Frontal cortex (tissue), 4 donors: Measurements from ENCODE around the gene FAM168A. TPM values are rescaled to one million over a fixed set of nuclear protein-coding genes. Genes with fewer than 3 reads are reported as not detected.
A peak's percentile ranks its signal among the peaks of the same experiment; 100 is the strongest.

Experiments
- DNase-seq, 2 donors: peaks; one replicate each; pipeline ENCODE4 v3.0.0; 2012; ENCODE audit warnings: low spot score in 2 of 2
- FAIRE-seq: peaks from 2 replicates; lab custom pipeline; 2012; peaks lifted over from hg19 to GRCh38; lab: Jason Lieb, UNC
- total RNA-seq: library from RNA; depleted of rRNA; stranded (reverse); fragments of >200 nt; gene quantifications from one replicate; pipeline ENCODE4 v1.2.3, GENCODE V29; 2014
- donor health status: control.
- donor health status: control.
- donor health status: control.

FAM168A gene
- total RNA-seq, 1 donor from 2014 or later: 51.4 TPM

DNA sequence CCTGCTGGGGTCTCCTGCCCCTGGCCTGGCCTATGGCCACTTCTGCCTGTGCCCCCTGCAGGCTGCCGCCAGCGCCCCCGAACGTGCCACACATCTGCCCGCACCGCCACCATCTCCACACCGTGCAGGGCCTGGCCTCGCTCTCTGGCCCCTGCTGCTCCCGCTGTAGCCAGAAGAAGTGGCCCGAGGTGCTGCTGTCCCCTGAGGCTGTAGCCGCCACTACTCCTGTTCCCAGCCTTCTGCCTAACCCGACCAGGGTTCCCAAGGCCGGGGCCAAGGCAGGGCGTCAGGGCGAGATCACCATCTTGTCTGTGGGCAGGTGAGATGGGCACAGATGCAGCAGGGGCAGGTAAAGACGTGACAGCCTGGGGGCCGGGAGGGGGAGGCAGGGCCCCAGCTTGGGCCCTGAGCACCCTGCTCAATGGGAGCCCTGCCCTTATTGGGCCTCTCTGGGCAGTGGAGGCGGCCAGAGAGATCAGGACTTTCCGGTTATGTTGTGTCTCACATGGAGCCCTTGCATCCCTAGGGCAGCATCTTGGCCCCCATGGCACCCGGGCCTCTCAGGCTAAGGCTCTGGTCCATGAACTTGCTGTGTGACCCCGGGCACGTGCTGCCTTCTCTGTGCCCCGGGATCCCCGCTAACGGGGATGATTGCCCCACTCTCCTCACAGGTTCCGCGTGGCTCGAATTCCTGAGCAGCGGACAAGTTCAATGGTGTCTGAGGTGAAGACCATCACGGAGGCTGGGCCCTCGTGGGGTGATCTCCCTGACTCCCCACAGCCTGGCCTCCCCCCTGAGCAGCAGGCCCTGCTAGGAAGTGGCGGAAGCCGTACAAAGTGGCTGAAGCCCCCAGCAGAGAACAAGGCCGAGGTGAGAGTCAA is 203.3 kb downstream of the FAM168A start:
- DNase-seq (no peak), FAIRE-seq (no peak)

- DNase-seq: peak; percentile 84 to 86
- FAIRE-seq: no peak
Measured at GRCh38 chr11:73393479-73394415, 204.2 kb downstream of the FAM168A start.

DNA sequence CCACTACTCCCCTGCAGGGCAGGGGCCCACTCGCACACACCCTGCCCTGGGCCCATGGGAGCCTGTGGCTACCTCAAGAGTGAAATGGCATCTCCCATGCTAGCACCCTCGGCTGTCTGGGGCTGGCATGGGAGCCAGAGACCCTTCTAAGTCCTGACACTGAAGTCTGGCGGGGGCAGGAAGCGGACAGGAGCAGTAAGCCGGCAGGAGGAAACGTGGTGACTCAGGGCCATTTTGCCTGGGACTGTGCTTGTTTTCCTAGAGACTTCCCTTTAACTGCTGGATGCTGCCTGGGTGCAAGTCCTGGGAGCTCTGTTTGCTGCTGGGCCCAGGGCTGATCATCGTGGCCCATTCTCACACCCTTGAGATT is 204.9 kb downstream of the FAM168A start:
- FAIRE-seq (no peak), DNase-seq (no peak)

- FAIRE-seq (no peak), DNase-seq (no peak)
Measured at GRCh38 chr11:73392108-73393010, 205.6 kb downstream of the FAM168A start.

GRCh38 chr11:73391665-73392064 is 206.2 kb downstream of the FAM168A start:
- no peak for FAIRE-seq
- DNase-seq: no peak

DNA sequence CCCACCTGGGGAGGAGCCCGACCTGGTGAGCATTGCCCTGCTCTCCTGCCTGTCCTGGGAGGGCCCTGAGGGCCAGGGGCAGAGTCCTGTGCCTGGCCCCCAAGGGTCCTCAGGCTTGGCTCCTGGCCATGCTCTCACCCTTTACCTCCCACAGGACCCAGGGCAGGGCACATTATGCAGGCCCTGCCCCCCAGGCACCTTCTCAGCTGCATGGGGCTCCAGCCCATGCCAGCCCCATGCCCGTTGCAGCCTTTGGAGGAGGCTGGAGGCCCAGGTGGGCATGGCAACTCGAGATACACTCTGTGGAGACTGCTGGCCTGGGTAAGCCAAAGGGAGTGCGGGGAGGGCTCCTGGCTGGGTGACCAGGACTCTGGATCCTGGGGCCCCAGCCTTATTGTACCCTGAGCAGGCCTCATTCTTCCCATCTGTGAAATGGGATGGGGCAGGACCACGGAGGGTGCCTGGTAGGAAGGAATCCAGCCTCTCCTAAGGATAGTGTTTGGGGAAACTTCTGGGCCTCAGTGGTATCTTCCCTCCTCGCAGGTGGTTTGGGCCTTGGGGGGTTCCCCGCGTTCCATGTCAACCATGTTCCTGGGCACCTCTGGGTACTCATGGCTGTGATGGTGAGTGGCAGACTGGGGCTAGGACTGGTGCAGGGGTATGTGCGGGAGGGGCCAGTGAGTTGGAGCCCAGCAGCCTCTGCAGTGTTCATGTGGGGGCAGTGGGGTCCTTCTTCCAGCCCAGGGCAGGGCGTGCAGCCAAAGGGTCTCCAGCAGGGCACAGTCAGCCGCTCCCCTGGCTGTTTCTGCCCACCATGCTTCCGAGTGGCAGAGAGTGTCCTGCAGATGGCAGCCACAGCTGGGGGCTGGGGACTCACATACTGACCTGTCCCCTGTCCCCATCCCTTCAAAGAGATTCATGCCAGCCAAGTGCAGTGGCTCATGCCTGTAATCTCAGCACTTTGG is 207.0 kb downstream of the FAM168A start:
- DNase-seq (no peak), FAIRE-seq (no peak)

- DNase-seq (no peak), FAIRE-seq (no peak)
Measured at GRCh38 chr11:73389916-73390315, 208.0 kb downstream of the FAM168A start.

DNA sequence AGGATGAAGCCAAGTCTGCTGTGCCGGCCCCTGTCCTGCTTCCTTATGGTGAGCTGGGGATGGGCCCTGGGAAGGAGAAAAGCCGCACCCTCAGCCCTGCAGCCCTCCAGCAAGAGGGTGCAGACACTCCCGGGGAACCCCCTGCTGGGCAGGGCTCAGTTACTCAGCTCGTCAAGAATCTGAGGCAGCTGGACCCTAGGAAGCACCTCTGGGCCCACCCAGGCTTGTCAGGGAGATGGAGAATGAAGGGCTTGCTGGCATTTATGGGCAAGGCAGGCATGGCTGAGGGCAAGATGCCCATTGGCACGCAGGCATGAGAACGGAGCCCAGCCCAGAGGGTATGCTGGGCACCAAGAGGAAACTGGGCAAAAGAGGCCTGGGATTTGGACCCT is 208.8 kb downstream of the FAM168A start:
- DNase-seq (no peak), FAIRE-seq (no peak)

- DNase-seq: no peak
Measured at GRCh38 chr11:73388265-73389133, 209.4 kb downstream of the FAM168A start.

GRCh38 chr11:73387594-73388264 is 210.2 kb downstream of the FAM168A start:
- FAIRE-seq (no peak), DNase-seq (no peak)

More at GRCh38 chr11:73388265-73389133, 209.4 kb downstream of the FAM168A start:
- no peak for FAIRE-seq

GRCh38 chr11:73386546-73386945 is 211.4 kb downstream of the FAM168A start:
- DNase-seq (no peak), FAIRE-seq (no peak)

DNA sequence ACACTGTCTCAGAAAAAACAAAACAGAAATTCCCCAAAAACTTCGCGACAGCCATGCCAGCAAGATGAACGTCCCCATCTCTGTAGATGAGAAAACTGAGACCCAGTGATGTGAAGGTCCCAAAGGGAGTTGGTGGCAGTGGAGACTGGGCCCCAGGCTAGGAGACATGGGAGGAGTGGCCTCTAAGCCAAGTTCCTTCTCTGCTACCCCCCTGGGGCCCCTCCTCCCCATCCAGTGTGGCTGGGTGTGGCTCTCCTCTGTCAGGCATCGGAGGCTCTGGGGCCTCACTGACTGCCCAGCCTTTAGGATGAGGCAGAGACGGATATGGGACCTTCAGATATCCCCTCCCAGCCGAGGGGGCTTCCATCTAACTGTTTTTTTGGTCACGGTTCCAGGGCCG is 211.9 kb downstream of the FAM168A start:
- FAIRE-seq (no peak), DNase-seq (no peak)

- no peak for FAIRE-seq
- DNase-seq: no peak
Measured at GRCh38 chr11:73384872-73385689, 212.8 kb downstream of the FAM168A start.

GRCh38 chr11:73384531-73384871 is 213.4 kb downstream of the FAM168A start:
- DNase-seq: no peak
- no peak for FAIRE-seq

- DNase-seq: no peak
- no peak for FAIRE-seq
Measured at GRCh38 chr11:73384125-73384441, 213.8 kb downstream of the FAM168A start.

DNA sequence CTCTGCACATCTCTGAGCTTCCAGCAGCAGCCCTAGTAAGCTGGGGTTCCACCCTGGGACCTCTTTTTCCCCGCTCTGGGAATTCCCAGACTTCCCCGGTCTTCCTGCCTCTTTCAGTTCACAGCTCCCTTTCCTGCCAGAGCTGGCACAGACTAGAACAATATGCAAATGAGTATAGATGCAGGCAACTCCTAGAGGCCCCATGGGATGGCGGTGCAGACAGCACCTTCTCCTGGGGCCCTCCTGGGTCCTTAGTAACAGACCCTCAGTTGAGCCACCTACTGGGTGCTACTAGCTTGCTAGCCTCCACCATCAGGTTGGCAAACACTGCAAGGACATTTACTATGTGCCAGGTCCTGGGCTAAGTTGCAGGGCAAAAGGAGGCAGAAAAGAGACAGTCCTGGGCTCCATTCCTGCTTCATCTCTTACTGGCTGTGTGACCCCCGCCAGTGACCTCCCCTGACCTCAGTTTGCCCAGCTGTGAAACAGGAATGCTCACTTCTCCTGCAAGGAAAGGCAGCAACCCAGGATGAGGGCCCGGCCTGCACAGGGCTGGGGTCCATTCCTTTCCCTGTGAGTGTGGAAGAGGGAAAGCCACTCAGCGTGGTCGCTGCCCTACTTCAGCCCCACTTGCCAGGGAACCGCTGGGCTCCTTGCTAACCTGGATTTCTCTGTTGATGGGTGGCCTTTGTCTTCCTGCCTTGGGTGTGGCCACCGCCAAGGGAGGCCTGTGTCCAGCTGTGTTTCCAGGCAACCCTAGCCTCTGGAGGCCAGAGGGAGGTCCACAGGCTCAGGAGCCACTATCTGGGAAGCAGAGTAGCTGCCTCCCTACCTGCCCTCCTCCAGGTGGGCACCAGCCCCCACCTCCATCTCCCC is 214.4 kb downstream of the FAM168A start:
- no peak for FAIRE-seq
- peak; percentile 67 to 71 for DNase-seq
